ENCODE results near the gene C11orf91.

- TF ChIP-seq POLR2AphosphoS5 (IDR thresholded peaks at IDR 0.05) (no peak), CTCF (IDR thresholded peaks at IDR 0.05) (no peak), POLR2A (IDR thresholded peaks at IDR 0.05) (no peak)
These were observed 50.7 kb downstream of the C11orf91 start for GRCh38 chr11:33649944-33650343.
